GM23338 (cell line): ENCODE data around the gene VTA1. TPM values are rescaled to one million over a fixed set of nuclear protein-coding genes. Genes with fewer than 3 reads are reported as not detected.

ENCODE experiments used
- ATAC-seq: fragments of 200-7000 bp; cut with Tn5 transposase; 3 replicates; pipeline ENCODE4 v1.9.1; 2020
- DNase-seq: peaks from one replicate; pipeline ENCODE4 v3.0.0-alpha.2; 2015; ENCODE audit warnings: low spot score
- H2AFZ ChIP-seq: fragments of 200-600 bp; sonication (generic); 2 replicates; pipeline ENCODE4 v1.8.0; 2016; ENCODE audit warnings: antibody characterized with exemption, mild to moderate bottlenecking, moderate library complexity
- H3F3A ChIP-seq: fragments of 200-600 bp; sonication (generic); replicated peaks from 2 replicates; pipeline ENCODE4 v1.8.0; 2017; ENCODE audit warnings: antibody characterized with exemption, mixed run types, low read depth
- H3K27ac ChIP-seq: fragments of 200-600 bp; sonication (generic); 2 replicates; pipeline ENCODE4 v1.6.1; 2016; ENCODE audit warnings: low read depth
- H3K27me3 ChIP-seq: fragments of 200-600 bp; sonication (generic); 2 replicates; pipeline ENCODE4 v1.8.0; 2016; ENCODE audit warnings: mild to moderate bottlenecking, mixed run types, moderate library complexity; ENCODE audit not compliant: insufficient read depth
- H3K36me3 ChIP-seq: fragments of 200-600 bp; sonication (generic); 2 replicates; pipeline ENCODE4 v1.8.0; 2016; ENCODE audit warnings: mild to moderate bottlenecking; ENCODE audit not compliant: insufficient read depth
- H3K4me1 ChIP-seq: fragments of 200-600 bp; sonication (generic); 2 replicates; pipeline ENCODE4 v1.8.0; 2016; ENCODE audit warnings: mild to moderate bottlenecking, moderate library complexity; ENCODE audit not compliant: insufficient read depth
- H3K4me2 ChIP-seq: fragments of 200-600 bp; sonication (generic); 2 replicates; pipeline ENCODE4 v1.7.1; 2017; ENCODE audit warnings: mixed run types
- H3K4me3 ChIP-seq: fragments of 200-600 bp; sonication (generic); 2 replicates; pipeline ENCODE4 v1.6.1; 2016; ENCODE audit warnings: mixed run types
- H3K79me2 ChIP-seq: fragments of 200-600 bp; sonication (generic); replicated peaks from 2 replicates; pipeline ENCODE4 v1.8.0; 2017; ENCODE audit warnings: mild to moderate bottlenecking; ENCODE audit not compliant: insufficient read depth
- H3K9me2 ChIP-seq: fragments of 200-600 bp; sonication (generic); 2 replicates; pipeline ENCODE4 v1.8.0; 2017; ENCODE audit not compliant: insufficient read depth
- H4K20me1 ChIP-seq: fragments of 200-600 bp; sonication (generic); replicated peaks from 2 replicates; pipeline ENCODE4 v1.8.0; 2017; ENCODE audit warnings: mild to moderate bottlenecking; ENCODE audit not compliant: insufficient read depth
- H3K27ac Mint-ChIP-seq: 2 replicates; pipeline ENCODE4 v1.8.0; 2020; ENCODE audit warnings: inconsistent platforms, mild to moderate bottlenecking, moderate library complexity, mixed read lengths
- H3K27me3 Mint-ChIP-seq: 3 replicates; pipeline ENCODE4 v1.8.0; 2022; ENCODE audit warnings: low read depth, mild to moderate bottlenecking, moderate library complexity, mixed read lengths, inconsistent platforms; ENCODE audit not compliant: insufficient read depth, poor library complexity
- H3K36me3 Mint-ChIP-seq: 3 replicates; pipeline ENCODE4 v1.8.0; 2021; ENCODE audit warnings: low read depth, mild to moderate bottlenecking, inconsistent platforms, moderate library complexity, mixed read lengths
- H3K4me1 Mint-ChIP-seq: 3 replicates; pipeline ENCODE4 v1.8.0; 2020; ENCODE audit warnings: mild to moderate bottlenecking, inconsistent platforms, mixed read lengths
- H3K4me3 Mint-ChIP-seq: 3 replicates; pipeline ENCODE4 v1.8.0; 2021; ENCODE audit warnings: moderate library complexity, mild to moderate bottlenecking, inconsistent platforms, mixed read lengths
- H3K9me3 Mint-ChIP-seq: 3 replicates; pipeline ENCODE4 v1.8.0; 2020; ENCODE audit warnings: moderate library complexity, mild to moderate bottlenecking, inconsistent platforms, mixed read lengths
- CREB1 ChIP-seq: fragments of 250-450 bp; sonication (Bioruptor Pico); IDR thresholded peaks from 2 replicates; pipeline ENCODE4 v1.5.0; 2020; ENCODE audit warnings: low read depth, mild to moderate bottlenecking, moderate library complexity
- CTCF ChIP-seq, 2 experiments: fragments of 200-600 bp in 1 of 2; sonication (generic) in 1 of 2; conservative IDR thresholded peaks; 2 replicates each; pipeline versions ENCODE4 v1.5.1 to v1.6.1; 2016 to 2017; ENCODE audit warnings: antibody characterized with exemption in 2 of 2, low read depth in 2 of 2, mild to moderate bottlenecking in 2 of 2, moderate library complexity in 1 of 2
- EZH2phosphoT487 ChIP-seq: fragments of 200-600 bp; sonication (generic); IDR thresholded peaks from one replicate; pipeline ENCODE4 v1.8.1; 2018; ENCODE audit warnings: antibody characterized with exemption; ENCODE audit not compliant: unreplicated experiment
- JUNB ChIP-seq: IDR thresholded peaks from one replicate; pipeline ENCODE4 v1.6.1; 2016; ENCODE audit warnings: antibody characterized with exemption; ENCODE audit not compliant: unreplicated experiment
- NANOG ChIP-seq: IDR thresholded peaks from 2 replicates; pipeline ENCODE4 v1.6.1; 2016; ENCODE audit warnings: antibody characterized with exemption, borderline replicate concordance
- POLR2AphosphoS5 ChIP-seq: IDR thresholded peaks from 2 replicates; pipeline ENCODE4 v1.6.1; 2016; ENCODE audit warnings: antibody characterized with exemption, low read depth
- REST ChIP-seq: IDR thresholded peaks from one replicate; pipeline ENCODE4 v1.6.1; 2018; ENCODE audit warnings: antibody characterized with exemption; ENCODE audit not compliant: unreplicated experiment
- STAT1 ChIP-seq: IDR thresholded peaks from one replicate; pipeline ENCODE4 v1.6.1; 2016; ENCODE audit warnings: antibody characterized with exemption; ENCODE audit not compliant: unreplicated experiment
- polyA plus RNA-seq: library from polyadenylated mRNA; unstranded; fragments of >200 nt; fragmentation: Nextera tagmentation; extraction: Ambion mirVana; gene quantifications from 2 replicates; pipeline ENCODE4 v1.2.1, GENCODE V29; 2016
- total RNA-seq: library from RNA; depleted of rRNA; stranded (reverse); fragments of >200 nt; shearing (Covaris generic); gene quantifications from 2 replicates; pipeline ENCODE4 v1.2.3, GENCODE V29; 2014
- TF ChIP-seq, protein P1 (sequence below): fragments of 250-450 bp; sonication (Bioruptor Pico); IDR thresholded peaks from 2 replicates; pipeline ENCODE4 v1.5.0; 2020; ENCODE audit warnings: mild to moderate bottlenecking, moderate library complexity
- TF ChIP-seq, protein P2 (sequence below): IDR thresholded peaks from 2 replicates; pipeline ENCODE4 v1.6.1; 2016; ENCODE audit warnings: antibody characterized with exemption

The VTA1 gene
- total and polyA plus RNA-seq, 2 experiments from 2014 or later = 102 to 104 TPM

GRCh38 chr6:142152746-142153145, 5.7 kb downstream of the VTA1 start (continued):
- TF ChIP-seq, protein P1, sequence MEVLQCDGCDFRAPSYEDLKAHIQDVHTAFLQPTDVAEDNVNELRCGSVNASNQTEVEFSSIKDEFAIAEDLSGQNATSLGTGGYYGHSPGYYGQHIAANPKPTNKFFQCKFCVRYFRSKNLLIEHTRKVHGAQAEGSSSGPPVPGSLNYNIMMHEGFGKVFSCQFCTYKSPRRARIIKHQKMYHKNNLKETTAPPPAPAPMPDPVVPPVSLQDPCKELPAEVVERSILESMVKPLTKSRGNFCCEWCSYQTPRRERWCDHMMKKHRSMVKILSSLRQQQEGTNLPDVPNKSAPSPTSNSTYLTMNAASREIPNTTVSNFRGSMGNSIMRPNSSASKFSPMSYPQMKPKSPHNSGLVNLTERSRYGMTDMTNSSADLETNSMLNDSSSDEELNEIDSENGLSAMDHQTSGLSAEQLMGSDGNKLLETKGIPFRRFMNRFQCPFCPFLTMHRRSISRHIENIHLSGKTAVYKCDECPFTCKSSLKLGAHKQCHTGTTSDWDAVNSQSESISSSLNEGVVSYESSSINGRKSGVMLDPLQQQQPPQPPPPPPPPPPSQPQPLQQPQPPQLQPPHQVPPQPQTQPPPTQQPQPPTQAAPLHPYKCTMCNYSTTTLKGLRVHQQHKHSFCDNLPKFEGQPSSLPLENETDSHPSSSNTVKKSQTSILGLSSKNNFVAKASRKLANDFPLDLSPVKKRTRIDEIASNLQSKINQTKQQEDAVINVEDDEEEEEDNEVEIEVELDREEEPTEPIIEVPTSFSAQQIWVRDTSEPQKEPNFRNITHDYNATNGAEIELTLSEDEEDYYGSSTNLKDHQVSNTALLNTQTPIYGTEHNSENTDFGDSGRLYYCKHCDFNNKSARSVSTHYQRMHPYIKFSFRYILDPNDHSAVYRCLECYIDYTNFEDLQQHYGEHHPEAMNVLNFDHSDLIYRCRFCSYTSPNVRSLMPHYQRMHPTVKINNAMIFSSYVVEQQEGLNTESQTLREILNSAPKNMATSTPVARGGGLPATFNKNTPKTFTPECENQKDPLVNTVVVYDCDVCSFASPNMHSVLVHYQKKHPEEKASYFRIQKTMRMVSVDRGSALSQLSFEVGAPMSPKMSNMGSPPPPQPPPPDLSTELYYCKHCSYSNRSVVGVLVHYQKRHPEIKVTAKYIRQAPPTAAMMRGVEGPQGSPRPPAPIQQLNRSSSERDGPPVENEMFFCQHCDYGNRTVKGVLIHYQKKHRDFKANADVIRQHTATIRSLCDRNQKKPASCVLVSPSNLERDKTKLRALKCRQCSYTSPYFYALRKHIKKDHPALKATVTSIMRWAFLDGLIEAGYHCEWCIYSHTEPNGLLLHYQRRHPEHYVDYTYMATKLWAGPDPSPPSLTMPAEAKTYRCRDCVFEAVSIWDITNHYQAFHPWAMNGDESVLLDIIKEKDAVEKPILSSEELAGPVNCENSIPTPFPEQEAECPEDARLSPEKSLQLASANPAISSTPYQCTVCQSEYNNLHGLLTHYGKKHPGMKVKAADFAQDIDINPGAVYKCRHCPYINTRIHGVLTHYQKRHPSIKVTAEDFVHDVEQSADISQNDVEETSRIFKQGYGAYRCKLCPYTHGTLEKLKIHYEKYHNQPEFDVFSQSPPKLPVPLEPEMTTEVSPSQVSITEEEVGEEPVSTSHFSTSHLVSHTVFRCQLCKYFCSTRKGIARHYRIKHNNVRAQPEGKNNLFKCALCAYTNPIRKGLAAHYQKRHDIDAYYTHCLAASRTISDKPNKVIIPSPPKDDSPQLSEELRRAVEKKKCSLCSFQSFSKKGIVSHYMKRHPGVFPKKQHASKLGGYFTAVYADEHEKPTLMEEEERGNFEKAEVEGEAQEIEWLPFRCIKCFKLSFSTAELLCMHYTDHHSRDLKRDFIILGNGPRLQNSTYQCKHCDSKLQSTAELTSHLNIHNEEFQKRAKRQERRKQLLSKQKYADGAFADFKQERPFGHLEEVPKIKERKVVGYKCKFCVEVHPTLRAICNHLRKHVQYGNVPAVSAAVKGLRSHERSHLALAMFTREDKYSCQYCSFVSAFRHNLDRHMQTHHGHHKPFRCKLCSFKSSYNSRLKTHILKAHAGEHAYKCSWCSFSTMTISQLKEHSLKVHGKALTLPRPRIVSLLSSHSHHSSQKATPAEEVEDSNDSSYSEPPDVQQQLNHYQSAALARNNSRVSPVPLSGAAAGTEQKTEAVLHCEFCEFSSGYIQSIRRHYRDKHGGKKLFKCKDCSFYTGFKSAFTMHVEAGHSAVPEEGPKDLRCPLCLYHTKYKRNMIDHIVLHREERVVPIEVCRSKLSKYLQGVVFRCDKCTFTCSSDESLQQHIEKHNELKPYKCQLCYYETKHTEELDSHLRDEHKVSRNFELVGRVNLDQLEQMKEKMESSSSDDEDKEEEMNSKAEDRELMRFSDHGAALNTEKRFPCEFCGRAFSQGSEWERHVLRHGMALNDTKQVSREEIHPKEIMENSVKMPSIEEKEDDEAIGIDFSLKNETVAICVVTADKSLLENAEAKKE (CRISPR knock-in tag) = no peak
- TF ChIP-seq, protein P2, sequence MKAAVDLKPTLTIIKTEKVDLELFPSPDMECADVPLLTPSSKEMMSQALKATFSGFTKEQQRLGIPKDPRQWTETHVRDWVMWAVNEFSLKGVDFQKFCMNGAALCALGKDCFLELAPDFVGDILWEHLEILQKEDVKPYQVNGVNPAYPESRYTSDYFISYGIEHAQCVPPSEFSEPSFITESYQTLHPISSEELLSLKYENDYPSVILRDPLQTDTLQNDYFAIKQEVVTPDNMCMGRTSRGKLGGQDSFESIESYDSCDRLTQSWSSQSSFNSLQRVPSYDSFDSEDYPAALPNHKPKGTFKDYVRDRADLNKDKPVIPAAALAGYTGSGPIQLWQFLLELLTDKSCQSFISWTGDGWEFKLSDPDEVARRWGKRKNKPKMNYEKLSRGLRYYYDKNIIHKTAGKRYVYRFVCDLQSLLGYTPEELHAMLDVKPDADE = no peak
- no peak for TF ChIP-seq POLR2AphosphoS5

DNA sequence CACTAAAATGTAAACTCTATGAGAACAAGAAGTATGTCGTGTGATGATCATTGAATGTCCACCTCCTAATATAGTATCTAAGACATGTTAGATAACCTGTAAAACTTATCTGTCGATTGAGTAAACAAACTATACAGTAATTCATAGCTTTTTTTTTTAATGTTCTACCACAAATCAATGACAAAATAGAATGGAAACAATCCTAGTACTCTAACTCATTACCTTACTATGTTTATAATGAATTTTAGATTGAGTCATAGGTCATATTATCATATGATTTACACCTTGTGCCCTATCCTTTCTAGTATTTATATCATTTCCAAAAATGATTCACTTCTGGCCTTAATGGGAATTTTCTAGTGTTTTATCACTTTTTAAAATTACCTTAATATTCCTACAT, 6.1 kb downstream of the VTA1 start:
- Histone ChIP-seq H3F3A (no peaks in the 10 kb centered on the region), H4K20me1 (no peaks in the 10 kb centered on the region), H3K36me3 (no peaks in the 10 kb centered on the region; the same call in 1 of the 2 replicates), H3K9me2 (no peaks in the 10 kb centered on the region), H3K4me1 (peaks cover 36% of the 10 kb centered on the region), H3K79me2 (peaks cover 91% of the 10 kb centered on the region), H3K27me3 (no peaks in the 10 kb centered on the region), H2AFZ (no peak overlapping the region), H3K4me2 (no peak overlapping the region), H3K27ac (no peak overlapping the region), H3K4me3 (no peak overlapping the region)
- Mint-ChIP-seq H3K4me3 (no peak overlapping the region), H3K9me3 (no peaks in the 10 kb centered on the region), H3K36me3 (peaks cover 3% of the 10 kb centered on the region; the same call in 2 of the 3 replicates), H3K4me1 (peaks cover 59% of the 10 kb centered on the region), H3K27me3 (no peaks in the 10 kb centered on the region), H3K27ac (no peak overlapping the region; the same call in 1 of the 2 replicates)
- ATAC-seq (no peak), DNase-seq (no peak)
- TF ChIP-seq CTCF (conservative IDR thresholded peaks at IDR 0.05; ENCODE audit: low read depth in 2 of 2) = no peak
- TF ChIP-seq, protein P2 = no peak
- TF ChIP-seq POLR2AphosphoS5 = no peak
- no peak for TF ChIP-seq JUNB
- no peak for TF ChIP-seq CREB1
- TF ChIP-seq STAT1 = no peak
- TF ChIP-seq REST = no peak
- no peak for TF ChIP-seq EZH2phosphoT487
- no peak for TF ChIP-seq NANOG
